Measurements from ENCODE around the gene PDE2A. TPM values are rescaled to one million over a fixed set of nuclear protein-coding genes. Genes with fewer than 3 reads are reported as not detected.

Gene PDE2A
- total RNA-seq, 1 donor from 2014 or later = 78.3 TPM

DNA sequence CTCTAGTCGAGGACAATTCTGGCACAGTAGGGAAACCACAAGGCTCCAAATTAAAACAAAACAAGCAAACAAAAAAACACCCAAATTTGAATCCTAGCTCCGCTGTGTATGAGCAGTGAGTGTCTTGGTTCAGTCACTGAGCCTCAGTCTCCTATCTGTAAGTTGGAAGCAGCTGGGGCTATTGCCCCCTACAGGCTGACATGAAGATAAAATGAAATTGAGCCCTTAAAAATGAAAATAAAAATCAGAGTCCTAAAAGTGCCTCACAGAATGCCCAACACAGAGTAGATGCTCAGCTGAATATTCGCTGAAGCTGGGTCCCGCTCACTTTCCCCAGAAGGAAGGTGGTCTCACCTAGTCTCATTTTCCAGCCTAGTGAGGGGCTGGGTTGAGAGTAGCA is 65.2 kb downstream of the PDE2A start:
- DNase-seq = no peak

DNA sequence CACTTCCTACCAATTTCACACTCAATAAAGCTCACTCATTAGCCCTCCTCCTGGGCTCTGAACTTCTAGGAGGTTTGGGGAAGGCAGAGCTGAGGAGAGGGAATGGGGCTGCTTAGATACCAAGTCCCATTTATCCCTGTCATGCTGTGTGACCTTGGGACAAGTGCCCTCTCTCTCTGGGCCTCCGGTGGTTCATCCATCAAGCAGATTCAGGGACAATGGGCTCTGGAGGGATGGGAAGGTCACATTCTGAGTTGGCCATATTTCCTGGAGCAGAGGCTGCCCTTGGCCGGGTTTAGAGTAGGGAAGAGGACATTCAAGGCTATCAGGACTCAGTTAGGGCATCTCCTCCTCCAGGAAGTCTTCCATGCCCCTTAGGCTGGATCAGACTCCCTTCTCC is 66.7 kb downstream of the PDE2A start:
- no peak for DNase-seq

DNA sequence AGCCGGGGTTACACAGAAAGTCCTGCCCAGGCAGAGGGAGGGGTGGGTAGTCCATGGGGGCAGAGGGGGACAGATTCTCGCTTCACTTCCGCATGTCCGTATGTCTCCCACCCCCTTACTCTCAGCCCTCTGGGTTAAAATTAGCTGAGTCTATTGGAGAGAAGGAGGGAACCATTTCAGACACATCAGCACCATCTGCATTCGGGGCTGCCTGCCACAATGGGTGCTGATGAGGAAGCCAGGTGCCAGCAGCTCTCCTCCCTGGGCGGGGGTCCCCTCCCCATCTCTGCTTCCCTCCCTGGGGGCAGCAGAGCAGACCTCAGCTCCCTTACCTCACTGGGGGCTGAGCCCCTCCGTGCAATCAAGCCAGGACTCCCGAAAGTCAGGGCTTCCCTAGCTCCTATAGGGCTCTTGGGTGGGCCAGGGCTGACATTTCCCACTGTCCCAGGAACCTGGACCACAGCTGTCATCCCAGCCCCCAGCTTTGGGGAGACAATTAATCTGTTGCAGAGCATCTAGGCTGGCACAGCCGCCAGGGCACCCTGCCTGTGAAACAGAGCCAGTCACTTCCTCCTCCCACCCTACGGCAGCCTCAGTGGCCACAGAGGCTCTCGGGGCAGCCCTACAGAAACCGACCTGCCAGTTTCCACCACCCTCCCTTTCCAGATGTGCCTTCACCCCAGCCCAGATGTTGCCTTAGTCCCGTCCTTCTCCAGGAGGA is 67.3 kb downstream of the PDE2A start:
- no peak for DNase-seq

DNA sequence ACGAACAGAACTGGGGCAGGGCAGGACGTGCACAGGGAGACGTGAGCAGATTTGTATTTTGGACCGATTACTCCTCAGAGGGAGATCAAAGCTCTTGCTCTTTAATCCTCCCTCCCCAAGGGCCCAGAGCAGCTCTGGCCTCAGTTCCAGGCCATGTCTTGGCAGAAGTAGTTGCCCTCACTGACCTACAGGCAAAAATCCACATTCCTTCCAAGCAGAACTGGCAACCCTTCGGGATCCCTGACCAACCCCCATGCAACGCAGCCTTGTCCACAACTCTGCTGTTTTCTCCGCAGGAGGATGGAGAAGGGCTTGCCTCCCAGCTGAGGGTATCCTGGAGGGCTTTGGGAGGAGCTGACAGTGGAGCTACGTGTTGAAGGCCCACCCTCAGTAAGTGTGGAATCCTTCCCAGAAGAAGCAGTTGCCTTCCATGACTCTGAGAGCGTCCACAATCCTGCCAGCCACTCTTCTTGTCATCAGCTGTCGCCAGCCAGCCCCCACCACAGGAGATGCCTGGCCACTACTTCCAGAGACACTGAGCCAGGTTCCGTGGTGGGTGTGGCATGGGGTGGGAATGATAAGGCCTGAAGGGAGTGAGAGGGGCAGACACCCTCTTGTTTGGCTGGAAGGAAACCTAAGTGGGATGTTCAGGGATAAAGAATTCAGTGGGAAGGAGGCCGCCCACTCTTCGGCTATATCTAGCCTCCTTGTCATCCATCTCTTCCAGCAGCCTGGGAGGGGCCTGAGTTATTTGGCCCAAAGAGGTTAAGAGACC is 68.1 kb downstream of the PDE2A start:
- peak; percentile 45 for DNase-seq

DNA sequence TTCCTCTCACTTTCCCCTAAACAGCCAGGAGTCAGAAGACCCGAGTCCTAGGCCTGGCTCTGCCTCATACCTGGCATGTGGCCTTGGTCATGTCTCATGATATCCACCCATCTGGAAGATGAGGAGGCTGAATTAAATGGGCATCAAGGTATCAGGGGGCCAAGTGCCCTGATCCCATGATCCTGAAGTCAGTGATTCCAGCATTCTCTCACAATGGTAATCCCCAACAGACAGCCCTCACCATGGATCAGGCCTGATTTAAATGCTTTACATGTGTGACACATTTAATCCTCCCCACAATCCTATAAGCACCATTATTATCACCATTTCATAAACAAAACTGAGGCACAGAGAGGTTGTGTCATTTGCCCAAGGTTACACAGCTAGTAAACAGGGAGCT is 70.0 kb downstream of the PDE2A start:
- DNase-seq = no peak

DNA sequence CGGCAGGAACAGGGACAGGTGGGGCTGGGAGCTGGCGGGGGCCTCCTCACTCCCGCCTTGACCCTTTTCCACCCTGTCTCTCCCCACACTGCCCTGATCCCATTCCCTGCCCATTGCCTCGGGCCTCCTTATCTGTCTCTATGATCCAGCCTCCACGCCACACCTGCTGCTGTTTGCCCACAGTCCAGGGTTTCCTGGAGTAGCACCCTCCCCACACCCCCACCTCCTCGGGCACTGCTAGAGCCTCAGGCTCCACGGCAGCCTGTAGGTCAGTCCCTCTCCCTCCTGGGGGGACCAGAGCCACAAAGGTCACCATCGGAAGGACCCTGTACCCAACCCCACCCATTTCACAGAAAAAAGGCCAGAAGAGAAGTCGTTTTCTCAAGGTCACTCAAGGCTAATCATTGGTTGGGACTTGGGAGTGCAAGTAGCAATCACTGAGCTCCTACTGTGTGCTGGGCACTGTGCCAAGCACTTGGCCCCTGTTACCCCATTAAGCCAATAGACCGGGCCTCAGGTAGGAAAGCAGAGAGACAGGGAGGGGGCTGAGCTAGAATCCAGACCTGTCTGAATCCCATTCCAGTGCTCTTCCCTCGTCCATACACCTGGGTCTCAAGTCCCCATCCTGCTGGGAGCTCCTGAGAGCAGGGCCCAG is 71.8 kb downstream of the PDE2A start:
- no peak for DNase-seq

DNA sequence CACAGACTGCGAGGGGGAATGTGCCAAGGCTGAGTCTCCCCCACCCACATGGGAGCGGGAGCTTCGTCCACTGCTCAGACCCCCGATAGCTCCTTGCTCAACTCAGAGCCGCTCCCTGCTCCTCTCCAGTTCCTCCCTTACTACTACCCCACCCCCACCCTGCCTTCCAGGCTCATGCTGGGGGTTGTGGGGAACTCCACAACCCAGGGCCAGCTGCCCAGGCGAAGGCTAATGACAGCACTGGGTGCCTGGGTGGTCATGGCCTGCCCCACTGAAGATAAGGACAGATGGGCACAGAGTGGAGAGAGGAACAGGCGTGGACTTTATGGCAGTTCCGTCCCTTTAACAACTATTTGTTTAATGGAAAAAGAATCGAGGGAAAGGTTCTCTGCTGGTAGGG is 73.7 kb downstream of the PDE2A start:
- no peak for DNase-seq

DNA sequence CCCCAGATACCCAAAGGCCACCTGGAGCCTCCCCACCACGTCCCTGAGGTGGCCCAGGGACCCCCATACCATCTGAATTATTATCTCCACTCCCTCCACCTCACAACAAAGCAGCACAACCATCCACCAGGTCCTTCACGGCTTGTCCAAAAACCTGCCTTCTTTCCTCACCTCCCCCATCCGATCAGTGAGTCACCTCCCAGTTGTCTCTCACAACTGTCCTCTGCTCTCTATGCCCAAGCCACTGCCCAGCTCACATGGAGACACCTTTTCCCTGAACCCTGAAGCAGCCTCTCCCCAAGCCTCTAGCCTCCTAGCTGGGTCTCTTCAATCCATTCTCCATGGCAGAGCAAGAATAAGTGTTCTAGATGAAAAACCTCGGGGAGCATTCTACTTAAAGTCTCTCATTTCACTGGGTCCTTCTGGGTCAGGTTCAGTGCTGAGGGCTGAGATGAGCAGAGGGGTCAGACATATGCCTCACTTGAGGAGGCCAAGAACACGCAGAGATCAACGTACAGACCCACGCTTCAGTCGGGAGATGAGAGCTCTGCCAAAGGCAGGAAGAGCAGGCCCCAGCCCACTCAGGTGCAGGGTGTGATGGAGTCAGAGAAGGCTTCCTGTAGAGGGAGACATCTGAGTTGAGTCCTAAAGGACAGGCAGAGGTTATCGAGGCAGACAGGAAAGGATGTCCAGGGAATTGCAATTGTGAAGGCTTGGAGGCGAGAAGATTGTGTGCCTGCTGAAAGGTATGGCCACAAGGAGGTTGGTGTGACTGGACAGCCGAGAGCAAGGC is 74.7 kb downstream of the PDE2A start:
- no peak for DNase-seq

DNA sequence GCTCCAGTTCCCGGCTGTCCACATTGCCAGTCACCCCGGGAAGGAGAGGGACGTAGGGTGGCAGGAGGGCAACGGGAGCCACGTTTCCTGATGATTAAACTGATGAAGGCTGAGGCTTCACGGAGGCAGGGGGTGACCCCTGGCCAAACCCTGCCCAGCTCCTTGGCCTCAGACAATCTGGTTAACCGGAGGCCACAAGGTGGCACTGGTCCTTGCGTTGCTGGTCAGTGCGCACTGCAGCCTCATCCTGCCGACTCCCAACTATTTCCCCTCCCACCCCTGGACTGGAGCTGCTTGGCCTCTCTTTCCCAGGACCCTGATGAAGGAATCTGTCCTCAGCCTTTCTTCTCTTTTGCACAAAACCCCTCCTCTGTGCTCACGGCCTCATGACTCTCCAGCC is 75.3 kb downstream of the PDE2A start:
- no peak for DNase-seq

DNA sequence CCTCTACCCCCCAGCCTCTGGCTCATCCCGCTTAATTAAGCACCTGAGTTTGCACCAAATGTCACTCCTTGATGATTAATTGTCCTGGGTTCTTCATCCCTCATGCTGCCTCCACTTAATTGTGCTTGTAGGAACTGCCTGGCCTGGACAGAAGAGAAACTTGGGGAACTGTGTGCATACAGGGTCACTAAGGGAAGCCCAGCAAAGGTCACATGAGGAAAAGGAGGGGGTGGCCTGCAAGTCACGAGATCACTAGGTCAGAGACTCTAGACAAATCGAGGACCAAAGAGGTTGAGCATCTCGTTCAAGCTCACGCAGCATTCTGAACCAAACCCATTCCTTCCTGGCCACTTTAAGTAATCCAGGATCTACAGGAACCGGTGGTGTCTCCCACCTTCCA is 75.8 kb downstream of the PDE2A start:
- DNase-seq = no peak

DNA sequence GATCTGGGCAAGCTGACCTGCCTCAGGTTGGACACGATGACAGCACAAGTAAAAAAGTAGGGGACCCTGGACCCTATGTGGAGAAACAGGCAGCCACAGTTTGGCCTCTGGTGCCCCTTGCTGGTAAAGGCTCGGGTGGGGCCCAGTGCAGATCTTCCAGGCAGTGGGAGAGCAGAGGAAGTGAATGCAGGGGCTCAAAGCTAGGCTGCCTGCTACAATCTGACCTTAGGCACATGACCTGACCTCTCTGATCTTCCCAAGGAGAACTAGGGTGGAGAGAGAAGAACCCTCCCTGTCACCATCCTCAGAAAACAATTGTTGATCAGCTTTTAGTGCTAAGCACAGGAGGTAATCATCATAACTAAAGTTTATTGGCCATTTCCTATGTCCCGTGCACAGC is 76.5 kb downstream of the PDE2A start:
- no peak for DNase-seq

DNA sequence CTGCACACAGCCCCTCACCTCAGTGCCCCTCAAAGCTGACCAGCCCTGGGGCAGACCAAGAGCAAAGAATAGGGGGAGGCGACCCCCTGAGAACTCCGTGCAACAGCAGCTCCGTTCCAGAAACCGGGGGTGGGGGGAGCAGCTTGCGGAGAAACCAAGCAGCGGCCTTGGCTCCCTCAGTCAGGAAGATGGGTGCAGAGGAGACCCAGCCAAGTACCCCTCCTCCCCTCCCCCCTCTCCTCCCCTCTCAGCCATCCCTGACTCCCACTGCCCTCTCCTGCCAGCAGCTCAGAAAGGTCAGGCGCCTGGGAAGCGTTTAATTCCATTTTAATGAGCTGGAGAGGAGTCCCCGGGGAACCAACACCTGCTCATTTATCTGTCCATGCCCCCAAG is 78.9 kb downstream of the PDE2A start:
- DNase-seq = no peak

DNA sequence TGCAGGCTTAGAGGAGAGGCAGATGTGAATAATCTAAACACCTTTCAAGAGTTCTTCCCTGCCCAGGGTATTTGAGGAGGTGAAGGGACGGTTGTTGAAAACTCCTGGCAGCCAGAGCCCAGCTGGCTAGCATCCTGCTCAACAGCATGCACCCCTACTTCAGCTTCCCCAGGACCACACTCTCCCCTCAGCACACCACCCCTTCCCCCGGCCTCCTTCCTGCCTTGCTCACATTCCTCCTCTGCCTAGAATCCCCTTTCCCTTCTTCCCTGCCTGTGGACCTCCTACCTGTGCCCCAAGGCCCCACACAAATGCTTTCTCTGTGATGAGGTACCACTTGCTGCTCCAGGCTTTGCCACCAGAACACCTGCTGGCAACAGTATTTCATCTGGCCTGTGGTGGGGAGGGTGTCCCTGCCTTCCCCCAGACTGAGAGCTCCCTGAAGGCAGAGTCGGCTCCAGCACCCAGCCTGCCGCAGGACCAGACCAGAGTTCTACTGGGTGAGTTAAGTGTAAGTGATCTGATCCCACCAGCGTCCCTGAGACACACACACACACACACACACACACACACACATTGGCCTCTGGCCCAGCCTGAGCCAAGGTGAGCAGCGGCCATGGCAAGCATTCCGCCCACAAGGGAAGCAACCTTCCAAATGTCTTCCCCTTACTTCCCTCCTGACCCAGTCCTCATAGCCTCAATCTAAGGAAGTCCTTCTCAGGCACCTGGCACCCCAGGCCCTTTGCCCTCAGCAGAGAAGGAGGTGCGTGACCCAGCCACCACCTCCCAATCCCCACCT is 79.5 kb downstream of the PDE2A start:
- no peak for DNase-seq

DNA sequence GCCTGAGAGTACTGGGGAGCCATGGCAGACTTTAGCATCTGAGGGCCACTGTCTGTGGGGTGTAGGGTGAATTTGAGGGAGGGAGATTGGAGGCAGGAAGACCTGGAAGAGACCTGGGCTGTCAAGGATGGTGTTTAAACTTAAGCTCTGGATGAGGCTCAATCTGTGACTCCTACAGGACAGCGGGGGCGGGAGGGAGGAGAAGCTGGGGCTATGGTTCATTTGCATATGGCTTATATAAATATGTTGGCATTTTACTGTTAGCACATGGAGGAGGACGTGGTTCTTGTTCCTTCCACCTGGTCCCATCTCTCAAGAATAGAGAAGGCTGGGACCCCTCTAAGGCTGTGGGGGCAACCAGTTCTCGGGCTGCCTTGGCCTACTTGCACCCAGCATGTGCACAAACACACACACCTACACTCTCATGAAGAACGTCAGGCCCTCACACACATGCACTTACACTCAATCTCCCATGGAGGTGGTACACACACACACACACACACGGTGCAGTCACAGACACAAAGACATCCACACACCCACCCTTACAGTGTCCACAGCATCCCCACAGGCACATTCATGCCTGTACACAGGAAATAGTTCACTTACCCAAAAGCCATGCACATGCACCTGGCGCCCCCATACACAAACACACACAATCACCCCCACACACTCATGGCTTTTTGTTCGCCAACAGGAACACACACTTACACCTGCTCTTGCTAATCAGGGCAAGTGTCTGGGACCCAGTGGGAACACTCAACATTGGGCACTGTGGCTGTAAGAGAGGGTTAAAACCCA is 81.3 kb downstream of the PDE2A start:
- DNase-seq = peak; percentile 25

DNA sequence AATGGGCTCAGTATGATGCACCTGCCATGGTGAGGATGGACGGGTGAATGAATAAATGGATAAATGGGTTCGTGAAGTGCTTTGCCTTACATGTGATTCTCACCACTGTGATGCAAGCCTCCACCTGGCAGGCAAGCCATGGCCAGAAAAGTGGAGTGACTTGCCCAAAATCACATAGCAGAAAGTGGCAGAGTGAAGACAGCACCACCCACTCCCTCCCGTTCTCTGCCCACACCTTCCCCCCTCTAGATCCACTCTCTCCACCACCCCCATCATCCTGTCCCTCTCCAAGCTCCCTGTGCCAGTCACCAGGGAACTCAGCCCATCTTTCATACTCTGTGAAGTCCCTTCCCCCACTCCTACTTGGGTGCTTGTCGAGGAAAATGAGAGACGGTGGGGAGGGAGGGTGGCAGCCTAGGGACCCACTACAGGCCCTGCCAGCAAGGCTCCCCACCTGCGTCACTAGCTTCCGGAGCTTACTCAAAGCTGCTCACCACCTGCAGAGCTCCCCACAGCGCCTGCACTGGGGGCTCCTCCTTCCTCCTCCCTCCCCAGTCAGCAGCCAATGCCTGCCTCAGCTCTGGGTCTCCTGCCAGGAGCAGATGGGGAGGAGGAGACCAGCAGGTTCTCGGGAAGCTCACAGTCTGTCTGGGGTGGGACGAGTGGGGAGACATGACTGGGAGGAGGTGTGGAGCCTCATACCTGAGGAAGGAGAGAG is 82.3 kb downstream of the PDE2A start:
- DNase-seq = peak; percentile 89

DNA sequence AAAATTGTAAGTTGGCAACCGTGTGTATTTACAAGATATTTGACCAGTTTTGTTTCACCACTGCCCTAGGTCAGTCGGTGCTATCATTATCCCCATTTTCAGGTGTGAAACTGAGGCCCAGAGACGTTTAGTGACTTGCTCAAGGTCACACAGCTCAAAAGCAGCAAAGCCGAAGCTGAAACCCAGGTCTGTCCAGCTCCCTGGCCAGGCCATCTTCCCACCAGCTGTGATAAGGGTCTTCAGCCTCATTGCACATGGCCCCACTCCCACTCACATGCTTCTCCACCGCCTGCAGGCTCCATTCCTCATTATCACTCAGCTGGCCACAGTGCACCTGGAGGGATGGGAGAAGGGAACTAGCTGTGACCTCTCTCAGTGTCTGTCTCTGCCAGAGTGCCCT is 83.2 kb downstream of the PDE2A start:
- DNase-seq = no peak

DNA sequence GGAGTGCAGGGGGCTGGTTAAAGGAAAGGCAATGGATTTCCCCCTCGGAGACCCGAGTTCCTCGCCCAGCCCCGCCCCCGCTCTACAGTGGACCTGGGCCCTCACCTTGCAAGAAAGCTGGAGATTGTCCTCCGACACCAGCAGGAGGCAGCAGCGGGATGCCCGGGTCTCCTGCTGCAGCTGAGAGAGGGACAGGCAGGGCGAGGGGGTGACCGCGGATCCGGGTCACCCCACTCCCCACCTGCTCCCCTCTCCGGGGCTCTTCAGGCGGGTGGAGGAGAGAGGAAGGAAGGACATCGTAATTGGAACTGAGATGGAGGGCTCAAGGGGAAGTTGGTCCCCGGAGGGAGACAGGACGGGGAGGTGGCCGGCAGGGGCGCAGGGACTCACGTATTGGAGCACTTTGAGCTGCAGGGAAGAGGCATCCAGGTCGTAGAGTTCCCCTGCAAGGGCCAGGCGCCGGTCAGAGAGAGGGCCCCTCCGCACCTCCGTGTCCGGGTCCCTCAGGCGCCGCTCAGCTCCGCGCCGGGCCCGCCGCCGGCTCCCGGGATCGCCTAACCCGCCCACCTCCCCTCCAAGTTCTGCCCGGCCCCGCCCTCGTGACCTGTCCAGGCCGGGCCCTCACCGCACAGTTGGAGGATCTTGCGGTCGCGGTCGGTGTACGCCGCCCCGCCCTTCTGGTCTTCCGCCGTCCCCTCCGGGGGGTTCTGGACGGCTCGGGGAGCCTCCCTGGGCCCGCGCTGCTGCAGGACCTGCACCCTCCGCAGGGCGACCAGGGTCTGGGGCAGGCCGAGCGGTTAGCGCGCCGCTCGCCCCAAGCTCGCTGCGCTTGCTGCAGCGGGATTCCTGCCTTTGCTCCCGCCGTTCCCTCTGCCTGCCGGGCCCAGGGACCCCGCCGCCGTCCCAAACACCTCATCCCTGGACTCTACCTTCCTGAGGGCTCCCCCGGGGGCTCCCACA is 84.1 kb downstream of the PDE2A start:
- no peak for DNase-seq

DNA sequence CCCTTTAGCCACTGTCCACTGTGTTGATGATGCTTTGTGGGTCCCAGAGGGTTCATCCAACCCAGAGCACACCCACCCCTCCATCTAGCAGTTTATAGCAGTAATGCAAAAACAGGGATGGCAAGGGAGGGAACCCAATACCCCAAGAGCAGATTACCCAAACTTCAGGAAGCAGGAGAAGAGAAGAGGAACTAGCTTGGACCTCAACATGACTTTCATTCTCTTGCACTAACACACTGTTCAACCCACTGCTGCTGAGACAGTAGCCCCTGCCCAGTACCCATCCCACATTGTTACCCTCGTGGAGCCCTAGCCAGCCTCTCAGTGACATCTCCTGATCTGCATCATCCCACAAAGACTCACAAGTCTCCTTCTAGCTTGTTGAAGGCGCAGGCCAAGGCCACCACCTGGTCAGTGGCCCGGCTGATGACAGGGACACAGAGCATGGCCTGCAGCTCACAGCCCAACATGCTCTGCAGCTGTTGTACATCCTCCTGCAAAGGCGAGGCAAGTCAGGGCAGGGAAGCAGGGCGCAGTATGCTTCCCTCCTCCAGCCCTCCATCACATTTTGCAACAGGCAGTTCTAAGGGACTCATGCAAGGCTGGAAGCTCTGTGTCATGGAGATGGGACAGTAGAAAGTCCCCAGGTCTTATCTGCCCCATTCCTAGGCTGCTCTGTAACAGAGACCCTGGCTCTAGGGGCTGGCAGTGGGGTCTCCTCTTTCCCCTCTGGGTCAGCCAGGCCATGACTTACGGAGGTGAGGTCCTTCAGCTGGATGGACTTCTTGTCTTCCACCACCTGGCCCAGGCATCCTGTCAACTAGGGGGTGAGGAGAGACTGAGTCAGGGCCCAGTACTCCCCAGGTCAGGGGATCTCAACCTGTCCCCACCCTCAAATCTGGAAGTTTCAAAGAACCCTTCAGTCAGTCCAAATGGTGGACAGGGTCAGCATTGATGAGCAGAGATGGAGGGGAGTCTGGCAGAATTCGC is 85.5 kb downstream of the PDE2A start:
- DNase-seq = no peak

Data from occipital lobe (tissue), 2 donors.